Left cardiac atrium (tissue), 2 donors: ENCODE data around the gene ZNF605. TPM values are rescaled to one million over a fixed set of nuclear protein-coding genes. Genes with fewer than 3 reads are reported as not detected.

Experiments used
- total RNA-seq, 2 donors: library from RNA; stranded (reverse); fragmentation: NEBNext Ultra II Directional; extraction: Animal tissue kit (Norgen Biotek cat#: 25700); gene quantifications; one replicate each; pipeline ENCODE4 v1.2.1, GENCODE V29; 2021
- donor health status: DM: no; HTN: yes; CAD: no; lungs with severe emphysema.
- donor health status: DM: yes; HTN: yes; CAD: no.

Gene ZNF605
- total RNA-seq, 2 donors from 2014 or later: 12.4 to 14.0 TPM

Other genes with a start within 250 kb of the ZNF605 start
- 10 to 100 TPM; 22.6 to 25.2 TPM for gene PGAM5, start 245.5 kb downstream of the ZNF605 start, total RNA-seq
- 10 to 100 TPM; 21.1 to 34.1 TPM for gene ANKLE2, start 194.5 kb downstream of the ZNF605 start, total RNA-seq
- gene GOLGA3, start 127.4 kb downstream of the ZNF605 start, total RNA-seq: 10 to 100 TPM; 37.9 to 50.3 TPM
- 10 to 100 TPM; 17.1 to 21.7 TPM for gene CHFR, start 68.7 kb downstream of the ZNF605 start, total RNA-seq
- 1 to 10 TPM; 5.0 to 6.1 TPM for gene ZNF26, start 30.1 kb upstream of the ZNF605 start, total RNA-seq
- 10 to 100 TPM; 15.5 to 18.3 TPM for gene ZNF84, start 81.2 kb upstream of the ZNF605 start, total RNA-seq
- 10 to 100 TPM in 1 of 2 donors, 1 to 10 TPM in 1; 7.4 to 10.6 TPM for gene ZNF140, start 124.6 kb upstream of the ZNF605 start, total RNA-seq
- gene ZNF891, start 174.0 kb upstream of the ZNF605 start, total RNA-seq: 1 to 10 TPM; 1.2 to 1.3 TPM
- 10 to 100 TPM in 1 of 2 donors, 1 to 10 TPM in 1; 5.8 to 10.2 TPM for gene ZNF10, start 174.3 kb upstream of the ZNF605 start, total RNA-seq
- 10 to 100 TPM; 10.4 to 12.4 TPM for gene ZNF268, start 225.2 kb upstream of the ZNF605 start, total RNA-seq